Left lung (tissue), 14 donors: ENCODE results near the gene SPINT1. TPM values are rescaled to one million over a fixed set of nuclear protein-coding genes. Genes with fewer than 3 reads are reported as not detected.
A peak's percentile ranks its signal among the peaks of the same experiment; 100 is the strongest.

Source experiments
- ATAC-seq: fragments of 200-7000 bp; cut with Tn5 transposase; one replicate; pipeline ENCODE4 v1.9.1; 2020; ENCODE audit warnings: moderate library complexity
- DNase-seq, 4 donors: peaks; one replicate each; pipeline ENCODE4 v3.0.0-alpha.2; 2013 to 2020
- H3K27ac ChIP-seq, 2 donors: fragments of 200-600 bp; sonication (generic) in 1 of 2; one replicate each; pipeline versions ENCODE4 v1.5.0 to v1.8.0; 2020 to 2021
- H3K27me3 ChIP-seq, 2 donors: fragments of 200-600 bp; sonication (generic) in 1 of 2; one replicate each; pipeline versions ENCODE4 v1.5.0 to v1.8.0; 2020 to 2021
- H3K36me3 ChIP-seq, 2 donors: fragments of 200-600 bp; sonication (generic) in 1 of 2; one replicate each; pipeline versions ENCODE4 v1.5.0 to v1.8.0; 2020 to 2021
- H3K4me1 ChIP-seq, 2 donors: fragments of 200-600 bp; one replicate each; pipeline ENCODE4 v1.8.0; 2021
- H3K4me3 ChIP-seq, 2 donors: fragments of 200-600 bp; sonication (generic) in 1 of 2; one replicate each; pipeline versions ENCODE4 v1.5.0 to v1.8.0; 2020 to 2021; ENCODE audit warnings: mild to moderate bottlenecking in 1 of 2
- H3K9me3 ChIP-seq, 2 donors: fragments of 200-600 bp; sonication (generic) in 1 of 2; one replicate each; pipeline versions ENCODE4 v1.5.0 to v1.8.0; 2020 to 2021
- CTCF ChIP-seq, 2 donors: fragments of 200-600 bp; sonication (generic) in 1 of 2; IDR thresholded peaks; one replicate each; pipeline versions ENCODE4 v1.5.0 to v1.8.0; 2021; ENCODE audit warnings: antibody characterized with exemption in 2 of 2
- intact Hi-C, 2 donors: fragments of 100-400 bp; cut with DNase I; formaldehyde crosslinking; loops; one replicate each; pipeline versions ENCODE4 v1.11.2 to v1.14.2; 2022
- long read RNA-seq, 12 donors: library from polyadenylated mRNA in 2 of 12; unstranded in 2 of 12; transcript quantifications; one replicate each; pipeline ENCODE4 v2.0.0 and lab custom pipeline, GENCODE V29; 2019 to 2026
- polyA plus RNA-seq, 6 donors: library from polyadenylated mRNA; unstranded; fragments of 120-200 nt; gene quantifications; one replicate each; pipeline ENCODE4 v1.2.1, GENCODE V29; 2013; ENCODE audit not compliant: insufficient read length in 6 of 6
- total RNA-seq, 2 donors: library from RNA; stranded (reverse); fragmentation: NEBNext Ultra II Directional; extraction: Animal tissue kit (Norgen Biotek cat#: 25700); gene quantifications; one replicate each; pipeline ENCODE4 v1.2.1, GENCODE V29; 2021
- donor health status: DM: no; HTN: yes; CAD: no.
- donor health status: DM: no; HTN: no; CAD: no.

The SPINT1 gene
- 100 to 1,000 TPM; 102 to 160 TPM for total RNA-seq
- 10 to 100 TPM; 51.8 to 72.8 (median 63.6) TPM for polyA plus RNA-seq
- long read RNA-seq, donor 1, partial matches to known transcripts: 17 of 23 reads
- long read RNA-seq, donor 1, other reads (novel, unspliced or antisense): 0 of 23 reads
- long read RNA-seq, donor 2, partial matches to known transcripts: 20 of 24 reads
- long read RNA-seq, donor 2, other reads (novel, unspliced or antisense): 0 of 24 reads
- long read RNA-seq, donor 3, partial matches to known transcripts: 5 of 10 reads
- long read RNA-seq, donor 3, other reads (novel, unspliced or antisense): 0 of 10 reads
- long read RNA-seq, donor 4, transcript SPINT1-202 (11 exons, 2,456 nt): major isoform, 10 of 54 reads
- long read RNA-seq, donor 4, transcript SPINT1-201 (11 exons, 3,056 nt): minor isoform, 6 of 54 reads
- long read RNA-seq, donor 4, partial matches to known transcripts: 24 of 54 reads
- long read RNA-seq, donor 4, other reads (novel, unspliced or antisense): 14 of 54 reads
- long read RNA-seq, donor 5, partial matches to known transcripts: 0 of 8 reads
- long read RNA-seq, donor 5, other reads (novel, unspliced or antisense): 0 of 8 reads
- long read RNA-seq, donor 6, transcript SPINT1-201 (11 exons, 3,056 nt): major isoform, 5 of 6 reads
- long read RNA-seq, donor 6, partial matches to known transcripts: 0 of 6 reads
- long read RNA-seq, donor 6, other reads (novel, unspliced or antisense): 0 of 6 reads
- long read RNA-seq, donor 7, partial matches to known transcripts: 0 of 3 reads
- long read RNA-seq, donor 7, other reads (novel, unspliced or antisense): 0 of 3 reads
- long read RNA-seq, donor 8, partial matches to known transcripts: 0 of 6 reads
- long read RNA-seq, donor 8, other reads (novel, unspliced or antisense): 0 of 6 reads
- long read RNA-seq, donor 9: 0 reads
- long read RNA-seq, donor 10, transcript SPINT1-202 (11 exons, 2,456 nt): major isoform, 10 of 48 reads
- long read RNA-seq, donor 10, transcript SPINT1-201 (11 exons, 3,056 nt): minor isoform, 6 of 48 reads
- long read RNA-seq, donor 10, partial matches to known transcripts: 23 of 48 reads
- long read RNA-seq, donor 10, other reads (novel, unspliced or antisense): 8 of 48 reads
- long read RNA-seq, donor 11: 0 reads
- long read RNA-seq, donor 12, partial matches to known transcripts: 0 of 4 reads
- long read RNA-seq, donor 12, other reads (novel, unspliced or antisense): 0 of 4 reads

GRCh38 chr15:40843885-40844695 lies at the start of gene SPINT1:
Gene SPINT1, plus strand, starts transcription at chr15:40844048. Its CDS starts 507 bp downstream, at chr15:40844555.
- peaks cover 0 to 33% of the 10 kb centered on the region in 2 donors for H3K27me3 ChIP-seq
- H3K4me3 ChIP-seq: peak within 1 kb of the TSS; percentile 47 to 65
- no peak for TF ChIP-seq CTCF (IDR thresholded peaks at IDR 0.05)
- H3K4me1 ChIP-seq: peaks cover 12 to 51% of the 10 kb centered on the region in 2 donors
- peak; percentile 66 for ATAC-seq
- no peaks in the 10 kb centered on the region for H3K36me3 ChIP-seq
- DNase-seq: peak in 3 of 4 donors; percentile 39 to 90 (median 70)
- H3K9me3 ChIP-seq: no peaks in the 10 kb centered on the region
- H3K27ac ChIP-seq: peak within 1 kb of the TSS; percentile 69 to 81
- intact Hi-C loops: no loop called here

DNA sequence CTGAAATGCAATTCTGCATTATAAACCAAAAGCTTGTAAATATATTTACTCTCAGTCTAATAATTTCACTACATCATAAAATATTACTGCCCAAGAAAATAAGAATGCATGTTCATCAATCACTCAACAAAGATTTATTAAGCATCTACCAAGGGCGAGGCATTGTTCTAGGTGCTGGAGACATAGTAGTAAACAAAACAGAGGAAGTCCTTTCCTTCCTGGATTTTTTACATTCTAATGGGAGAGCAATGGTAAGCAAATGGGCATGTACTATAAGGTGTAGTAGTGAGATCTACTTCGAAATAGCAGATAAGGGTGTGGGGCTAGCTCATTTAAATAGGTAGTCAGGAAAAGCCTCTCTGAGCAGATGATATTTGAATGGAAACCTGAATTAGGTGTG lies 47.8 kb upstream of the SPINT1 start:
- Histone ChIP-seq H3K4me1 (peaks cover 3 to 44% of the 10 kb centered on the region in 2 donors), H3K27me3 (no peaks in the 10 kb centered on the region), H3K27ac (peak overlapping the region in 1 of 2 donors; percentile 23), H3K36me3 (peaks cover 0 to 18% of the 10 kb centered on the region in 2 donors), H3K4me3 (no peak overlapping the region), H3K9me3 (no peaks in the 10 kb centered on the region)
- intact Hi-C loops: no loop called here
- DNase-seq (no peak), ATAC-seq (no peak)
- no peak for TF ChIP-seq CTCF (IDR thresholded peaks at IDR 0.05)

GRCh38 chr15:40796512-40796911 lies 47.3 kb upstream of the SPINT1 start:
- Histone ChIP-seq H3K4me3 (no peak overlapping the region), H3K27me3 (no peaks in the 10 kb centered on the region), H3K27ac (peak overlapping the region in 1 of 2 donors; percentile 23), H3K4me1 (peaks cover 3 to 44% of the 10 kb centered on the region in 2 donors), H3K9me3 (no peaks in the 10 kb centered on the region), H3K36me3 (peaks cover 0 to 14% of the 10 kb centered on the region in 2 donors)
- DNase-seq (peak in 1 of 4 donors; percentile 0), ATAC-seq (no peak)
- intact Hi-C loops: no loop called here
- TF ChIP-seq CTCF (IDR thresholded peaks at IDR 0.05): no peak

DNA sequence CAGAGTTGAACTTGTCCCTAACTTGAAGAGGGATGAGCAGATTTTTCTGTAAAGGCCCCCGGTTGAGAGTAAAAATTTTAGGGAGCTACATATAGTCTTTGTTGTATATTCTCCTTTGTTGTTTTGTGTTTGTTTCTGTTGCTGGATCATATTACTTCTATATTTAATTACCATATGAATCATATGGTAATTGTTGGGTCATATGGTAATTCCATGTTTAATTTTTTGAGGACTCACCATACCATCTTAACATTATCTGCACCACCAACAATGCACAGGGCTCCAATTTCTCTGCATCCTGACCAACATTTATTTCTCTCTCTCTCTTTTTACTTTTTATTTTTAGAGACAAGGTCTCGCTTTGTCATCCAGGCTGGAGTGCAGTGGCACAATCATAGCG lies 44.3 kb upstream of the SPINT1 start:
- Histone ChIP-seq H3K36me3 (peaks cover 0 to 13% of the 10 kb centered on the region in 2 donors), H3K27me3 (no peaks in the 10 kb centered on the region), H3K9me3 (no peaks in the 10 kb centered on the region), H3K27ac (no peak overlapping the region), H3K4me1 (peaks cover 3 to 35% of the 10 kb centered on the region in 2 donors), H3K4me3 (no peak overlapping the region)
- ATAC-seq: no peak
- intact Hi-C loops: no loop called here
- no peak for TF ChIP-seq CTCF (IDR thresholded peaks at IDR 0.05)
- no peak for DNase-seq
